GM21786 (cell line): ENCODE data around the gene BFSP1.

Experiments used
- ATAC-seq: cut with Tn5 transposase; IDR thresholded peaks from one replicate; pipeline ENCODE4 v1.9.1; 2021; ENCODE audit not compliant: unreplicated experiment

Gene BFSP1

GRCh38 chr20:17499041-17499440 lies 32.1 kb downstream of the BFSP1 start:
- no peak for ATAC-seq

GRCh38 chr20:17498641-17499040 lies 32.5 kb downstream of the BFSP1 start:
- ATAC-seq = no peak

GRCh38 chr20:17497821-17498580 lies 33.2 kb downstream of the BFSP1 start:
- ATAC-seq = no peak

- no peak for ATAC-seq
Observed at GRCh38 chr20:17495826-17496225, 35.4 kb downstream of the BFSP1 start.

- no peak for ATAC-seq
Observed at GRCh38 chr20:17494201-17494600, 37.0 kb downstream of the BFSP1 start.

- ATAC-seq = no peak
Observed at GRCh38 chr20:17493173-17493572, 38.0 kb downstream of the BFSP1 start.

- ATAC-seq = no peak
Observed at GRCh38 chr20:17491488-17491887, 39.7 kb downstream of the BFSP1 start.

GRCh38 chr20:17491041-17491440 lies 40.1 kb downstream of the BFSP1 start:
- ATAC-seq = no peak

GRCh38 chr20:17490501-17490900 lies 40.7 kb downstream of the BFSP1 start:
- no peak for ATAC-seq

GRCh38 chr20:17488916-17489600 lies 42.1 kb downstream of the BFSP1 start:
- no peak for ATAC-seq

GRCh38 chr20:17485017-17485416 lies 46.2 kb downstream of the BFSP1 start:
- no peak for ATAC-seq

- no peak for ATAC-seq
Observed at GRCh38 chr20:17482536-17482935, 48.6 kb downstream of the BFSP1 start.

- no peak for ATAC-seq
Observed at GRCh38 chr20:17481661-17482060, 49.5 kb downstream of the BFSP1 start.

- ATAC-seq = no peak
Observed at GRCh38 chr20:17480696-17481095, 50.5 kb downstream of the BFSP1 start.

- ATAC-seq = no peak
Observed at GRCh38 chr20:17479063-17479657, 52.0 kb downstream of the BFSP1 start.

GRCh38 chr20:17473659-17474058 lies 57.5 kb downstream of the BFSP1 start:
- ATAC-seq = no peak

- ATAC-seq = no peak
Observed at GRCh38 chr20:17471606-17472187, 59.5 kb downstream of the BFSP1 start.

GRCh38 chr20:17470973-17471372 lies 60.2 kb downstream of the BFSP1 start:
- no peak for ATAC-seq

GRCh38 chr20:17470521-17470920 lies 60.7 kb downstream of the BFSP1 start:
- ATAC-seq = no peak

- ATAC-seq = no peak
Observed at GRCh38 chr20:17469246-17470030, 61.7 kb downstream of the BFSP1 start.
